GM18870 (cell line): ENCODE results near the gene MDM4.

Source experiments
- ATAC-seq: cut with Tn5 transposase; IDR thresholded peaks from one replicate; pipeline ENCODE4 v1.9.1; 2021; ENCODE audit warnings: moderate library complexity; ENCODE audit not compliant: unreplicated experiment

Gene MDM4

GRCh38 chr1:204575221-204576190 lies 59.3 kb downstream of the MDM4 start:
- no peak for ATAC-seq

GRCh38 chr1:204576422-204576821 lies 60.2 kb downstream of the MDM4 start:
- ATAC-seq: no peak

- ATAC-seq: no peak
Observed at GRCh38 chr1:204577794-204578478, 61.7 kb downstream of the MDM4 start.

- peak; percentile 73 for ATAC-seq
Observed at GRCh38 chr1:204578867-204579664, 62.9 kb downstream of the MDM4 start.

- ATAC-seq: no peak
Observed at GRCh38 chr1:204579681-204580080, 63.5 kb downstream of the MDM4 start.

GRCh38 chr1:204580862-204581261 lies 64.7 kb downstream of the MDM4 start:
- ATAC-seq: no peak

- ATAC-seq: no peak
Observed at GRCh38 chr1:204581759-204582158, 65.6 kb downstream of the MDM4 start.

GRCh38 chr1:204583909-204584632 lies 67.9 kb downstream of the MDM4 start:
- ATAC-seq: no peak

- ATAC-seq: no peak
Observed at GRCh38 chr1:204584699-204585372, 68.6 kb downstream of the MDM4 start.

GRCh38 chr1:204587621-204588020 lies 71.4 kb downstream of the MDM4 start:
- no peak for ATAC-seq

GRCh38 chr1:204588826-204589225 lies 72.6 kb downstream of the MDM4 start:
- no peak for ATAC-seq

GRCh38 chr1:204589409-204590038 lies 73.3 kb downstream of the MDM4 start:
- no peak for ATAC-seq

GRCh38 chr1:204591473-204592090 lies 75.4 kb downstream of the MDM4 start:
- no peak for ATAC-seq

- no peak for ATAC-seq
Observed at GRCh38 chr1:204592246-204592948, 76.2 kb downstream of the MDM4 start.

- ATAC-seq: no peak
Observed at GRCh38 chr1:204598319-204598969, 82.2 kb downstream of the MDM4 start.

- ATAC-seq: no peak
Observed at GRCh38 chr1:204599098-204599497, 82.9 kb downstream of the MDM4 start.

GRCh38 chr1:204599596-204599995 lies 83.4 kb downstream of the MDM4 start:
- ATAC-seq: no peak

- no peak for ATAC-seq
Observed at GRCh38 chr1:204600203-204600602, 84.0 kb downstream of the MDM4 start.
